GM12874 (cell line): ENCODE results near the gene KCP.

Experiments
- TF ChIP-seq, protein P1 (sequence below): IDR thresholded peaks from 2 replicates; pipeline ENCODE4 v1.5.1; 2011; ENCODE audit warnings: low read depth, mild to moderate bottlenecking, control low read depth, low read length, moderate library complexity; ENCODE audit not compliant: insufficient read depth

The KCP gene

GRCh38 chr7:128882134-128882533 lies 28.4 kb downstream of the KCP start:
- TF ChIP-seq, protein P1, sequence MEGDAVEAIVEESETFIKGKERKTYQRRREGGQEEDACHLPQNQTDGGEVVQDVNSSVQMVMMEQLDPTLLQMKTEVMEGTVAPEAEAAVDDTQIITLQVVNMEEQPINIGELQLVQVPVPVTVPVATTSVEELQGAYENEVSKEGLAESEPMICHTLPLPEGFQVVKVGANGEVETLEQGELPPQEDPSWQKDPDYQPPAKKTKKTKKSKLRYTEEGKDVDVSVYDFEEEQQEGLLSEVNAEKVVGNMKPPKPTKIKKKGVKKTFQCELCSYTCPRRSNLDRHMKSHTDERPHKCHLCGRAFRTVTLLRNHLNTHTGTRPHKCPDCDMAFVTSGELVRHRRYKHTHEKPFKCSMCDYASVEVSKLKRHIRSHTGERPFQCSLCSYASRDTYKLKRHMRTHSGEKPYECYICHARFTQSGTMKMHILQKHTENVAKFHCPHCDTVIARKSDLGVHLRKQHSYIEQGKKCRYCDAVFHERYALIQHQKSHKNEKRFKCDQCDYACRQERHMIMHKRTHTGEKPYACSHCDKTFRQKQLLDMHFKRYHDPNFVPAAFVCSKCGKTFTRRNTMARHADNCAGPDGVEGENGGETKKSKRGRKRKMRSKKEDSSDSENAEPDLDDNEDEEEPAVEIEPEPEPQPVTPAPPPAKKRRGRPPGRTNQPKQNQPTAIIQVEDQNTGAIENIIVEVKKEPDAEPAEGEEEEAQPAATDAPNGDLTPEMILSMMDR: no peak

DNA sequence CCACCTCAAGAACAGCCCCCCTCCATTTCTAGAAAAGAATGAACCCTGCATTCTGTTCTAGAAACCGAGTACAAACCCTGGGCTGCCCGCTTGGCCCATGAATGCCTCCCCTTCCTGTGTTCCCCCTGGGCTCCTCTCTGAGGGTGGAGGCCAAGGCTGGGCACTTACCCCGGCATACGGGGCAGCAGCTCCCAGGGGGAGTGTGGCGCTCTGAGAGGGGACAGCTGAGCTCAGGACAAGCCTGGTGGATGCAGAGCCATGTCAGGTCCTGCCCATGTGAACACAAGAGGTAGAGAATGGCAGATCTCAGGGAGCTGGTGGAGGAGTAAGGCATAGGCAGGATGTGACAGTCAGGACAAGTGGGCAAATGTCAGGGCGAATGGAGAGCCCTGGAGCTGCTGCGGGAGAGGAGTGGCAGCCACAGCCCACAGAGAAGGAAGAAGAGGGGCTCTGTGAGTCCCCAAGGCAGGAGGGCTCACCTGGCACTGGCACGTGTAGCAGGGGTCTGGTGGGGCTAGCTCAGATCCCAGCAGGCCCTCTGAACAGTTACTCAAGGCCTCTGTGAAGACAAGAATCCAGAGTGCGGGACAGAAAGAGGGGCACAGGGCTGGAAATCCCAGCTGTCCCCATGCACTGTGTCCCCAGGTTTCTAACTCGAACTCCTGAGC lies 28.9 kb downstream of the KCP start:
- TF ChIP-seq, protein P1: no peak

- TF ChIP-seq, protein P1: no peak
Measured at GRCh38 chr7:128880791-128881457, 29.6 kb downstream of the KCP start.

DNA sequence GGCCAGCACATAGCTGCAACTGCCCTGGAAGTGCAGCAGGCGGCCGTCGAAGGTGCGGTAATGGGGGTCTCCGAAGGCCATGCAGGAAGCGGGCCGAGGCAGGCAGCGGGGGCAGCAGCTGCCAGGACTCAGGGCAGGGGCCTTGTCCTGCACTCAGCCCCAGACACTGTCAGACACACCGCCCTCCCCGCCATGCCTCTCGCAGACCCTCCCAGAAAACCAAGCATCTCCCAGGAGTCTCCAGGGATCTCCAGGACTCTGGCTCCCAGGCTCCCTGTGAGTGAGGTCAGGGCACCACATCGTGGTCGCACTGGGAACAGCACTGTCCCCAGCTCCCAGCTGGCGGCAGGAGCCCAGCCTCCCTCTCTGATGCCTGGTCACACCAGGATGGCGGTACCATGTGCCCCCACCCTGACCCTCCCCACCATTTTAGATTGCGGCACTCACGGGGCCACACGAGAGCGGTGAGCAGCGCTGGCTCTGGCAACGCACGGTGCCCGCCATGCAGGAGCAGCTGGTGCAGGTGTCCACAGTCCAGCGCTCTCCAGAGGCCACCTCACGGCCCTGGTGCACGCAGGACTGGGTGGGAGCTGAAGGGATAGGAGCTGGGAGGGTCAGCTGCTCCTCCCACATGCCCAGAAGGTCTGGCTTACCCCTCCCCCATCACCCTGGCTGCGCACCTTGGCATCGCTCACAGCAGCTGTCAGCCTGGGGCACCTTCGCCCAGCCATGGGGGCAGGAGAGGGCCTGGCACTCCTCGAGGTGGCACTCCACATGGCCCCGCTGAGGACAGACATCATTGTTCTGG lies 30.4 kb downstream of the KCP start:
- TF ChIP-seq, protein P1: peak; percentile 37; the same call in 1 of the 2 replicates

DNA sequence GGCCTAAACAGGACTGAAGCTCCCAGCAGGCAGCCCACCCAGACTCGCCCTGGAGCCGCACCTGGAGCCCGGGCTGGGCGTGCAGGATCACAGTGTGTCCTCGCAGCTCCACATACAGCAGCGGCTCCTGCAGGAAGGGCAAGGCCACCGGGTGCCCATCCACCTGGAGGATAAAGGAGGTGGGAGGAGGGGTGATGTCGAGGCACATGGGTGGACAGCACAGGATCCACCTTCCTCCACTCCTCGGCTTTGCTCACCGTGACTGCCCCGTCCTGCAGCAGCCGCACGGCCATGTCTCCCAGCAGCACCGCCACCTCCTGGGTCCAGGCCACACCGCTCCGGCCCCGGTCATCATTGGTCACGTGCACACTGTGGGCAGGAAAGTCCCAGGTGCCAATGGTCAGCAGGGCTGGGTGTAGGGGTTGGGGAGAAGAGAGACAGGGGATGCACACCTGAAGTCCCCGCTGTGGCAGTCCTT lies 31.0 kb downstream of the KCP start:
- TF ChIP-seq, protein P1: no peak

- TF ChIP-seq, protein P1: no peak
Measured at GRCh38 chr7:128878226-128879105, 32.0 kb downstream of the KCP start.

- TF ChIP-seq, protein P1: no peak
Measured at GRCh38 chr7:128877756-128878120, 32.8 kb downstream of the KCP start.
